Left lung (tissue), 10 donors: ENCODE measurements around the gene PAM. TPM values are rescaled to one million over a fixed set of nuclear protein-coding genes. Genes with fewer than 3 reads are reported as not detected.

Experiments
- ATAC-seq: fragments of 200-7000 bp; cut with Tn5 transposase; one replicate; pipeline ENCODE4 v1.9.1; 2020; ENCODE audit warnings: moderate library complexity
- DNase-seq, 4 donors: peaks; one replicate each; pipeline ENCODE4 v3.0.0-alpha.2; 2013 to 2020
- H3K27ac ChIP-seq, 2 donors: fragments of 200-600 bp; sonication (generic) in 1 of 2; one replicate each; pipeline versions ENCODE4 v1.5.0 to v1.8.0; 2020 to 2021
- H3K27me3 ChIP-seq, 2 donors: fragments of 200-600 bp; sonication (generic) in 1 of 2; one replicate each; pipeline versions ENCODE4 v1.5.0 to v1.8.0; 2020 to 2021
- H3K36me3 ChIP-seq, 2 donors: fragments of 200-600 bp; sonication (generic) in 1 of 2; one replicate each; pipeline versions ENCODE4 v1.5.0 to v1.8.0; 2020 to 2021
- H3K4me1 ChIP-seq, 2 donors: fragments of 200-600 bp; one replicate each; pipeline ENCODE4 v1.8.0; 2021
- H3K4me3 ChIP-seq, 2 donors: fragments of 200-600 bp; sonication (generic) in 1 of 2; one replicate each; pipeline versions ENCODE4 v1.5.0 to v1.8.0; 2020 to 2021; ENCODE audit warnings: mild to moderate bottlenecking in 1 of 2
- H3K9me3 ChIP-seq, 2 donors: fragments of 200-600 bp; sonication (generic) in 1 of 2; one replicate each; pipeline versions ENCODE4 v1.5.0 to v1.8.0; 2020 to 2021
- CTCF ChIP-seq, 2 donors: fragments of 200-600 bp; sonication (generic) in 1 of 2; IDR thresholded peaks; one replicate each; pipeline versions ENCODE4 v1.5.0 to v1.8.0; 2021; ENCODE audit warnings: antibody characterized with exemption in 2 of 2
- intact Hi-C, 2 donors: fragments of 100-400 bp; cut with DNase I; formaldehyde crosslinking; loops; one replicate each; pipeline versions ENCODE4 v1.11.2 to v1.14.2; 2022
- polyA plus RNA-seq, 6 donors: library from polyadenylated mRNA; unstranded; fragments of 120-200 nt; gene quantifications; one replicate each; pipeline ENCODE4 v1.2.1, GENCODE V29; 2013; ENCODE audit not compliant: insufficient read length in 6 of 6
- total RNA-seq, 2 donors: library from RNA; stranded (reverse); fragmentation: NEBNext Ultra II Directional; extraction: Animal tissue kit (Norgen Biotek cat#: 25700); gene quantifications; one replicate each; pipeline ENCODE4 v1.2.1, GENCODE V29; 2021
- donor health status: DM: no; HTN: yes; CAD: no.
- donor health status: DM: no; HTN: no; CAD: no.

Gene PAM
- total and polyA plus RNA-seq, 8 donors: 93.3 to 427 (median 145) TPM

- Histone ChIP-seq H3K4me3 (no peak overlapping the region), H3K27me3 (no peaks in the 10 kb centered on the region), H3K9me3 (no peaks in the 10 kb centered on the region), H3K4me1 (no peaks in the 10 kb centered on the region), H3K27ac (no peak overlapping the region), H3K36me3 (no peaks in the 10 kb centered on the region)
- DNase-seq: no peak
- no peak for TF ChIP-seq CTCF (IDR thresholded peaks at IDR 0.05)
- no peak for ATAC-seq
- intact Hi-C loops: no loop called here
These were observed 32.2 kb upstream of the PAM start for GRCh38 chr5:102722931-102723330.

- ATAC-seq: no peak
- TF ChIP-seq CTCF (IDR thresholded peaks at IDR 0.05): no peak
- no peaks in the 10 kb centered on the region for H3K4me1 ChIP-seq
- intact Hi-C loops: no loop called here
- no peaks in the 10 kb centered on the region for H3K9me3 ChIP-seq
- DNase-seq: no peak
- H3K36me3 ChIP-seq: no peaks in the 10 kb centered on the region
- no peak overlapping the region for H3K27ac ChIP-seq
- no peaks in the 10 kb centered on the region for H3K27me3 ChIP-seq
- H3K4me3 ChIP-seq: no peak overlapping the region
These were observed 23.4 kb upstream of the PAM start for GRCh38 chr5:102731693-102732092.

GRCh38 chr5:102733534-102733933 lies 21.6 kb upstream of the PAM start:
- Histone ChIP-seq H3K27ac (no peak overlapping the region), H3K9me3 (no peaks in the 10 kb centered on the region), H3K27me3 (no peaks in the 10 kb centered on the region), H3K4me1 (no peaks in the 10 kb centered on the region), H3K36me3 (no peaks in the 10 kb centered on the region), H3K4me3 (no peak overlapping the region)
- ATAC-seq (no peak), DNase-seq (no peak)
- no peak for TF ChIP-seq CTCF (IDR thresholded peaks at IDR 0.05)
- intact Hi-C loops: no loop called here

GRCh38 chr5:102737161-102737560 lies 17.9 kb upstream of the PAM start:
- Histone ChIP-seq H3K27ac (no peak overlapping the region), H3K9me3 (no peaks in the 10 kb centered on the region), H3K4me1 (no peaks in the 10 kb centered on the region), H3K27me3 (no peaks in the 10 kb centered on the region), H3K36me3 (no peaks in the 10 kb centered on the region), H3K4me3 (no peak overlapping the region)
- DNase-seq (no peak), ATAC-seq (no peak)
- intact Hi-C loops: no loop called here
- no peak for TF ChIP-seq CTCF (IDR thresholded peaks at IDR 0.05)

- Histone ChIP-seq H3K9me3 (no peaks in the 10 kb centered on the region), H3K36me3 (no peaks in the 10 kb centered on the region), H3K27me3 (no peaks in the 10 kb centered on the region), H3K4me3 (no peak overlapping the region), H3K4me1 (no peaks in the 10 kb centered on the region), H3K27ac (no peak overlapping the region)
- ATAC-seq (no peak), DNase-seq (peak in 1 of 4 donors; percentile 25)
- intact Hi-C loops: no loop called here
- TF ChIP-seq CTCF (IDR thresholded peaks at IDR 0.05): no peak
These were observed 17.2 kb upstream of the PAM start for GRCh38 chr5:102737805-102738469.
